AG09319 (cell line): ENCODE data around the gene SNX13.
"Not testable (repeated sequence)": the region's sequence is repeated elsewhere in the genome, so short reads cannot be mapped to it uniquely, and the experiment has no call there.

ENCODE experiments used
- DNase-seq: peaks from one replicate; pipeline ENCODE4 v3.0.0-alpha.2; 2010; ENCODE audit warnings: low read depth; ENCODE audit errors: extremely low read depth
- CTCF ChIP-seq: IDR thresholded peaks from 2 replicates; pipeline ENCODE4 v1.5.1; 2011; ENCODE audit warnings: low read depth, mild to moderate bottlenecking, inconsistent platforms, low read length, moderate library complexity

Gene SNX13

DNA sequence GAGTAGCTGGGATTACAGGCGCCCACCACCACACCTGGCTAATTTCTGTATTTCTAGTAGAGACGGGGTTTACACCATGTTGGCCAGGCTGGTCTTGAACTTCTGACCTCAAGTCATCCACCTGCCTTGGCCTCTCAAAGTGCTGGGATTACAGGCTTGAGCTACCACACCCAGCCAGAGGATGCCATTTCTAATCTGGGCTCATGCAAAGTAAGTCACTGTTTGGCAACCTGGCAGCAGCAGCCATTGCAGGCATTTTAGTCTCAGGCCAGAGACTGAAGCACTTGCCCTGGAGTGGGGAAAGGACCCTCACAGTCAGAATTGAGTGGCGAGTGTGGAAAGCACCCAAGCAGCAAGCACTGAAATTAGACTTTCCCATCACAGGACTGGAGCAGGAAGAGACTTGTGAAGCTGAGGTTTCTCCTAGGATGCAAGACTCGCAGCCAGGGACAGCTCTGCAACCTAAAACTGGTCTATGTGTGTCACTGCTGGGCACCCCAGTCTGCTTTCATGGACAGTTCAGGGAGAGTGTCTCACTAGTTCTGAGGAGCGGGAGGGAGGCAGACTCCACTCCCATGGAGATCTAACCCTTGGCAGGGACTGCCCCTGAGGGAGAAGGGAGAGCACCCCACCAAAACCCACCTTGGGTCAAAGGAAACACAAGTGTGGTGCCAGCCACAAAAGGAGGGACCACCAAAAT, 27.6 kb downstream of the SNX13 start:
- TF ChIP-seq CTCF, result no peak
- no peak for DNase-seq

DNA sequence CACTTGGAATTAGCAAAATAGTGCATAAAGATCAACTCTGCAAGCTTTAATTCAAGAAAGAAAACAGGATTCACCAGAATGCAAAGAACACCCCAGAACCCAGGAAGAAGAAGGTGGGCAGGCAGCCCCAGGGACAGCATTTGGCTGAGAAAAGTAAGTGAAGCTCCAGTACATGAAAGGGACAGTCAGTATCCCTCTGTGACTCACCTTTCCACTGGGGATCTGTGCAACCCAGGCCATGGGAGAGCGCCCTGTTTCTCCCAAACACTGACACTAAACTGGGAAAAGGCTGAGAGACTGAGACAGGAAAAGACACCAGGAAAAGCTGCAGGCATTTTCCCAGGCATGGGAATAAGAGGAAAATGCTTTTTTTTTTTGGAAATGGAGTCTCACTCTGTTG, 28.2 kb downstream of the SNX13 start:
- TF ChIP-seq CTCF, result no peak
- DNase-seq, result no peak

DNA sequence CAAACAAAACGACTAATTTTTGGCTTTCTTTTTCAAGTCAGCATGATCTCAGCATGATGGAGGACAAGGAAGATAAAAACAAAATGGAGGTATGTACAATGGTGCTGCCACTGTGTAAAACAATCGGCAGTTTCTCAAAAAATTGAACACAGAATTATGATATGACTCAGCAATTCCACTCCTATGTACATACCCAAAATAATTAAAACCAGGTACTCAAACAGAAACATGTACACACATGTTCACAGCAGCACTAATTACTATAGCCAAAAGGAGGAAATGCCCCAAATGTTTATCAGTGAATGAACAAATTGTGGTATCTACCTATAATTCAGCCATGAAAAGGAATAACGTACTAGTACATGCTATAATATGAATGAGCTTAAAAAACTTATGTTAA, 29.9 kb downstream of the SNX13 start:
- no peak for TF ChIP-seq CTCF
- no peak for DNase-seq

- not testable (repeated sequence) for DNase-seq
Observed at GRCh38 chr7:17909310-17909709, 31.0 kb downstream of the SNX13 start.

DNA sequence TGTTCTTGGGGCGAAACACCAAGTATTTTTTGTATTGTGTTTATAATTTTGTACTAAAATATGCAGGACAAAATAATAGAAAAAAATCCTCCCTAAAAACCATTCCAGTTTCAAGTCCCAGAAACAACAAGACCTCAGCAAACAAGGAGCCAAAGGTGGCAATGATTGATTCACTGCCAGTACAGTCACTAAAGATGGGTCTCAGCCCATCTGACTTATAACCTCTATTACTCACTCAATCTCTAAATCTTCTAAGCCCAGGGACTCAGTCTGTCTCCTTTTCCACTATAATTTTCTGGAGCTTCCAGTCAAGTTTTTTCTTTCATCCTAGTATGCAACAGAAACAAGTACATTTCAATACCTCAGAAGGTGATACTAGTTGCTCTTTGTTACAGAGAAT, 33.3 kb downstream of the SNX13 start:
- no peak for DNase-seq
- no peak for TF ChIP-seq CTCF

- no peak for TF ChIP-seq CTCF
- no peak for DNase-seq
Observed at GRCh38 chr7:17903337-17903736, 37.0 kb downstream of the SNX13 start.

- DNase-seq, result no peak
- TF ChIP-seq CTCF, result no peak
Observed at GRCh38 chr7:17902599-17902998, 37.7 kb downstream of the SNX13 start.

GRCh38 chr7:17900464-17900863, 39.8 kb downstream of the SNX13 start:
- TF ChIP-seq CTCF, result no peak
- DNase-seq, result no peak
